ENCODE measurements around the gene EXOC3L4.

EXOC3L4 gene

GRCh38 chr14:103137689-103138300 lies 43.3 kb downstream of the EXOC3L4 start:
- TF ChIP-seq CTCF (IDR thresholded peaks at IDR 0.05; ENCODE audit: low read depth, low read length, missing control alignments) = no peak
- in situ Hi-C loops (cut with HindIII; ENCODE audit: low sequenced_read_pairs) = no loop called here
- no peak overlapping the region for H3K4me3 ChIP-seq (ENCODE audit: low read depth, low read length)
- no peak for DNase-seq (ENCODE audit: low read depth)

GRCh38 chr14:103138301-103139131 lies 44.0 kb downstream of the EXOC3L4 start:
- DNase-seq (ENCODE audit: low read depth) = no peak
- TF ChIP-seq CTCF (IDR thresholded peaks at IDR 0.05; ENCODE audit: low read depth, low read length, missing control alignments) = no peak
- in situ Hi-C loops (cut with HindIII; ENCODE audit: low sequenced_read_pairs) = no loop called here
- no peak overlapping the region for H3K4me3 ChIP-seq (ENCODE audit: low read depth, low read length)

- DNase-seq (ENCODE audit: low read depth) = no peak
- no peak overlapping the region for H3K4me3 ChIP-seq (ENCODE audit: low read depth, low read length)
- no peak for TF ChIP-seq CTCF (IDR thresholded peaks at IDR 0.05; ENCODE audit: low read depth, low read length, missing control alignments)
- in situ Hi-C loops (cut with HindIII; ENCODE audit: low sequenced_read_pairs) = no loop called here
Observed at GRCh38 chr14:103139132-103140025, 44.9 kb downstream of the EXOC3L4 start.

GRCh38 chr14:103140316-103141109 lies 46.0 kb downstream of the EXOC3L4 start:
- no peak for DNase-seq (ENCODE audit: low read depth)
- no peak for TF ChIP-seq CTCF (IDR thresholded peaks at IDR 0.05; ENCODE audit: low read depth, low read length, missing control alignments)
- H3K4me3 ChIP-seq (ENCODE audit: low read depth, low read length) = no peak overlapping the region
- in situ Hi-C loops (cut with HindIII; ENCODE audit: low sequenced_read_pairs) = no loop called here

- DNase-seq (ENCODE audit: low read depth) = no peak
- no peak overlapping the region for H3K4me3 ChIP-seq (ENCODE audit: low read depth, low read length)
- in situ Hi-C loops (cut with HindIII; ENCODE audit: low sequenced_read_pairs) = no loop called here
- TF ChIP-seq CTCF (IDR thresholded peaks at IDR 0.05; ENCODE audit: low read depth, low read length, missing control alignments) = peak; percentile 69
Observed at GRCh38 chr14:103141117-103141796, 46.7 kb downstream of the EXOC3L4 start.
